ENCODE data around the gene CXorf58.

The CXorf58 gene

DNA sequence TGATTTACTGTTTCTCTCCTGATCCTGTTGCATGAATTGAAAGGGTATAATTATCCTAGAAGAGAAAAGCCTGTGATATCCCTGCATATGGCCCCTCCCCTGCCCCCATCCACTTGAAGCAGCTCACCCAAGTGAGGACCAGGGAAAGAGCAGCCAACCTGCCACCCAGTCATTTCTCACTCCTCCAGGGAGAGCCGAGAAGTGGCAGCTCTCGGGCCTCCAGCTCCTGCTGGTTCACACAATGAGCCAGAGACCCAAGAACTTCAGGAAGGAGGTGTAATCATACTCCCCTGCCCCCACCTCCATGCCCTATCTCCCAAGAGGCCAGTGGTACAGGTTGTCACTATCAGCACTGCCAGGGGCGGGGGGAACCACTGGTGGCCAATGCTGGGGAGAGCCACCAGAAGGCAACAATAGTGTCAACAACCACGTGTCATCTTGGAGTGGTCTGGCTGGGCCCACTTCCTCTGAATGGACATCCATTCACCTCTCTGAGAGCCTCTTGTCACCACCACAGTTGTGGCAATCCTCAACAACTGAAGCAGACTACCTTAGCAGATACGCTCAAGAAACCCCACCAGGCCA lies 43.0 kb upstream of the CXorf58 start:
- Histone ChIP-seq H3K18ac (ENCODE audit: low read depth in 1 of 2, low read length in 2 of 2) (peak overlapping the region in 1 of 2 experiments; percentile 12), H3K4me2 (ENCODE audit: low read length, poor library complexity, severe bottlenecking) (no peak overlapping the region), H3K9ac (ENCODE audit: low read length) (no peak overlapping the region), H2BK15ac (ENCODE audit: low read depth, poor library complexity, severe bottlenecking) (no peak overlapping the region), H3K9me3 (ENCODE audit: control insufficient read depth, low read length) (no peaks in the 10 kb centered on the region), H4K8ac (ENCODE audit: low read length) (no peak overlapping the region), H3K4me3 (ENCODE audit: insufficient read depth in 1 of 2, low read depth in 1 of 2, low read length in 2 of 2) (no peak overlapping the region), H2BK5ac (ENCODE audit: low read depth, low read length, poor library complexity, severe bottlenecking) (no peak overlapping the region), H4K91ac (ENCODE audit: low read length) (no peak overlapping the region), H3K27me3 (ENCODE audit: control insufficient read depth in 1 of 2, insufficient read depth in 1 of 2, low read length in 2 of 2) (no peaks in the 10 kb centered on the region), H3K36me3 (ENCODE audit: control insufficient read depth in 1 of 2, insufficient read depth in 2 of 2, low read depth in 1 of 2, low read length in 2 of 2) (peaks cover 0 to 4% of the 10 kb centered on the region in 2 experiments), H3K23ac (ENCODE audit: low read length in 2 of 2) (no peak overlapping the region), H2BK12ac (ENCODE audit: low read length in 2 of 2) (no peak overlapping the region), H3K14ac (ENCODE audit: low read length in 2 of 2) (no peak overlapping the region), H3K4ac (ENCODE audit: low read depth in 1 of 2, low read length in 2 of 2) (no peak overlapping the region), H2BK120ac (ENCODE audit: low read depth, low read length) (no peak overlapping the region), H2AFZ (ENCODE audit: low read depth, low read length) (no peak overlapping the region), H3K4me1 (ENCODE audit: control insufficient read depth, insufficient read depth, low read depth, low read length) (no peaks in the 10 kb centered on the region), H2AK5ac (ENCODE audit: low read length, severe bottlenecking) (no peak overlapping the region), H3K79me1 (replicated peaks; ENCODE audit: low read length, poor library complexity, severe bottlenecking) (no peaks in the 10 kb centered on the region), H3K27ac (ENCODE audit: low read length, poor library complexity, severe bottlenecking) (no peak overlapping the region)
- 100% methylated on average over 3 of the region's 5 CpGs for WGBS
- no peak for DNase-seq

DNA sequence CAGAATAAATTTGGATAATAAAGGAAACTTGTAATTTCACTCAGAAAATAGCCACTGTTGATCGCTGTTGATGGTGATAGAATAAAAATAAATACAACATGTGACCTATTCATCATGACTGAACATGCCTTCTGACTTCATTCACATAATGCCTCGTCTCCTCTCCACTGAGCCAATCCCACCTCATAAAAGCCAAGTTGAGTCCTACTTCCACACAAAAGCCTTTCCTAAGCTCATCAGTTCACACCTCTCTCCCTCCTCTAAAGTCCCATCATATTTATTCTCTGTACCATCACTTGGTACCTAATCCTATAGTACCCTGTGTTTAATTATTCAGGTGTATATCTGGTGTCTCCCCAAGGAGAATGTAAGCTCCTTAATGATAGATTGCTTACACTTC lies 37.8 kb upstream of the CXorf58 start:
- no peaks in the 10 kb centered on the region for H3K9me3 ChIP-seq (ENCODE audit: control insufficient read depth, low read length)
- peaks cover 0 to 2% of the 10 kb centered on the region in 2 experiments for H3K36me3 ChIP-seq (ENCODE audit: control insufficient read depth in 1 of 2, insufficient read depth in 2 of 2, low read depth in 1 of 2, low read length in 2 of 2)
- H3K4me3 ChIP-seq (ENCODE audit: insufficient read depth in 1 of 2, low read depth in 1 of 2, low read length in 2 of 2) = no peak overlapping the region
- no peaks in the 10 kb centered on the region for H3K27me3 ChIP-seq (ENCODE audit: control insufficient read depth in 1 of 2, insufficient read depth in 1 of 2, low read length in 2 of 2)
- no peak overlapping the region for H3K4me2 ChIP-seq (ENCODE audit: low read length, poor library complexity, severe bottlenecking)
- 95% methylated on average over 1 of the region's 2 CpGs for WGBS
- H3K79me1 ChIP-seq (replicated peaks; ENCODE audit: low read length, poor library complexity, severe bottlenecking) = no peaks in the 10 kb centered on the region
- H3K4me1 ChIP-seq (ENCODE audit: control insufficient read depth, insufficient read depth, low read depth, low read length) = no peaks in the 10 kb centered on the region
- H2AK5ac ChIP-seq (ENCODE audit: low read length, severe bottlenecking) = no peak overlapping the region
- no peak overlapping the region for H4K91ac ChIP-seq (ENCODE audit: low read length)
- no peak overlapping the region for H3K4ac ChIP-seq (ENCODE audit: low read depth in 1 of 2, low read length in 2 of 2)
- no peak overlapping the region for H3K23ac ChIP-seq (ENCODE audit: low read length in 2 of 2)
- DNase-seq = no peak
- no peak overlapping the region for H2BK12ac ChIP-seq (ENCODE audit: low read length in 2 of 2)
- no peak overlapping the region for H3K9ac ChIP-seq (ENCODE audit: low read length)
- no peak overlapping the region for H3K18ac ChIP-seq (ENCODE audit: low read depth in 1 of 2, low read length in 2 of 2)
- no peak overlapping the region for H3K14ac ChIP-seq (ENCODE audit: low read length in 2 of 2)
- H2BK120ac ChIP-seq (ENCODE audit: low read depth, low read length) = no peak overlapping the region
- no peak overlapping the region for H3K27ac ChIP-seq (ENCODE audit: low read length, poor library complexity, severe bottlenecking)
- no peak overlapping the region for H2BK15ac ChIP-seq (ENCODE audit: low read depth, poor library complexity, severe bottlenecking)
- H2AFZ ChIP-seq (ENCODE audit: low read depth, low read length) = no peak overlapping the region
- H2BK5ac ChIP-seq (ENCODE audit: low read depth, low read length, poor library complexity, severe bottlenecking) = no peak overlapping the region
- no peak overlapping the region for H4K8ac ChIP-seq (ENCODE audit: low read length)

DNA sequence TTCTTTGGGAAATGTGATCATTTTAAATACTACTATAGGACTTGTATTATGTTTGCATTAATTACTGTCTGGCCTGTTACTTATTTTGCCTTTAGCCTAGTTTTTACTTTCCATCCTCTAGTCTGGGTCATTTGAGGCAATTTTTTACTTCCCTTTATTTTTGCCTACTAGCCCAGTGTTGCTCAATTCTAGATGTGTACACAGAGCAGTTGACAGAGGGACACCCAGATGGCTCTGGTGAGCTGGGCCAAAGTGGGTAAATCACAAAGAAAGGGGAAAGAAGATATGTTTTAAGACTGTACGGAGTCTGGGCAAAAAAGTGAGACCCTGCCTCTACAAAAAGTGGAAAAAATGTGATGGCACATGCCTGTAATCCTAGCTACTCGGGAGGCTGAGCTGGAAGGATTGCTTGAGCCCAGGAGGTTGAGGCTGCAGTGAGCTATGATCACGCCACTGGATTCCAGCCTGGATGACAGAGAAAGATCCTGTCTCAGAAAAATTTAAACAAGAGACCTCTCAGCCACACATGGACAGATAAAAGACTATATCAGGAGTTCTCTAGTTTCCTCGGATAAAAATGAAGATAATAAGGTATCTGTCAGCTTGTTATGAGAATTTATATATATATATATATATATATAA lies 35.8 kb upstream of the CXorf58 start:
- Histone ChIP-seq H3K79me1 (replicated peaks; ENCODE audit: low read length, poor library complexity, severe bottlenecking) (no peaks in the 10 kb centered on the region), H3K27ac (ENCODE audit: low read length, poor library complexity, severe bottlenecking) (no peak overlapping the region), H3K23ac (ENCODE audit: low read length in 2 of 2) (no peak overlapping the region), H2BK15ac (ENCODE audit: low read depth, poor library complexity, severe bottlenecking) (no peak overlapping the region), H4K91ac (ENCODE audit: low read length) (no peak overlapping the region), H2BK5ac (ENCODE audit: low read depth, low read length, poor library complexity, severe bottlenecking) (no peak overlapping the region), H3K9me3 (ENCODE audit: control insufficient read depth, low read length) (no peaks in the 10 kb centered on the region), H3K4me1 (ENCODE audit: control insufficient read depth, insufficient read depth, low read depth, low read length) (no peaks in the 10 kb centered on the region), H3K27me3 (ENCODE audit: control insufficient read depth in 1 of 2, insufficient read depth in 1 of 2, low read length in 2 of 2) (no peaks in the 10 kb centered on the region), H2AK5ac (ENCODE audit: low read length, severe bottlenecking) (no peak overlapping the region), H2AFZ (ENCODE audit: low read depth, low read length) (no peak overlapping the region), H3K9ac (ENCODE audit: low read length) (no peak overlapping the region), H3K4me3 (ENCODE audit: insufficient read depth in 1 of 2, low read depth in 1 of 2, low read length in 2 of 2) (no peak overlapping the region), H2BK12ac (ENCODE audit: low read length in 2 of 2) (no peak overlapping the region), H3K4me2 (ENCODE audit: low read length, poor library complexity, severe bottlenecking) (no peak overlapping the region), H3K36me3 (ENCODE audit: control insufficient read depth in 1 of 2, insufficient read depth in 2 of 2, low read depth in 1 of 2, low read length in 2 of 2) (no peaks in the 10 kb centered on the region), H4K8ac (ENCODE audit: low read length) (no peak overlapping the region), H3K4ac (ENCODE audit: low read depth in 1 of 2, low read length in 2 of 2) (no peak overlapping the region), H2BK120ac (ENCODE audit: low read depth, low read length) (no peak overlapping the region), H3K14ac (ENCODE audit: low read length in 2 of 2) (no peak overlapping the region), H3K18ac (ENCODE audit: low read depth in 1 of 2, low read length in 2 of 2) (no peak overlapping the region)
- no peak for DNase-seq
- WGBS = 96% methylated on average over 2 of the region's 4 CpGs

DNA sequence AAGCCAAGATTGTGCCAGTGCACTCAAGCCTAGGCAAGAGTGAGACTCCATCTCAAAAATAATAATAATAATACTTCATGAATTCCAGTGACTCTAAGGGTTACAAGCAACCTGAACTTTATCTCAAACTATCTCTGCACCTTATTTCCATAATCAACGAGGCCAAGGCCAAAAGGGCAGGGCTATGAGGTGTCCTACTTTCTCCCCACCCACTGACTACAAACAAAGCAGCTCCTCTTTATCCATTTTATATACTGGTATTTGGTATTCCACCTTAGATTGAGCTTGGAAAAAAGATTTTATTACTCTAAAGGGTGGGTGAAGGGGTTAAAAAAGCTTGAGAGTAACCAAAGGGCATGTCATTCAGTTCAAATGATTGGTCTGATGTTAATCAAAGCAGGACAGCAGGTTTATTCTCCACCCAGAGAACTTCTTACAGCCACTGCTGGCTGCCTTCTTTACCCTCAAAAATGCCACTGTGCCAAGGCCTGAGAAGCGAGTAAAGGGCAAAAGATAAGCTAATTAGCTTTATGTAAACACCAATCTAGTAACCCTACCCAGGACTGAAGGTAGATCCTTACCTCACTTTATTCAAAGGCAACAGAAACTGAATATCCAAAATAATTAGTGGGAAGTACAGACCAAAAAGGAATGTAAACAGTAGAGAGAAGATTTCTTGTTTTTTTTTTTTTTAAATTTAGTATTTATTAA lies 28.3 kb upstream of the CXorf58 start:
- H3K9me3 ChIP-seq (ENCODE audit: control insufficient read depth, low read length) = no peaks in the 10 kb centered on the region
- no peak overlapping the region for H2AK5ac ChIP-seq (ENCODE audit: low read length, severe bottlenecking)
- H3K18ac ChIP-seq (ENCODE audit: low read depth in 1 of 2, low read length in 2 of 2) = no peak overlapping the region
- H3K36me3 ChIP-seq (ENCODE audit: control insufficient read depth in 1 of 2, insufficient read depth in 2 of 2, low read depth in 1 of 2, low read length in 2 of 2) = no peaks in the 10 kb centered on the region
- H3K4ac ChIP-seq (ENCODE audit: low read depth in 1 of 2, low read length in 2 of 2) = no peak overlapping the region
- no peak overlapping the region for H3K27ac ChIP-seq (ENCODE audit: low read length, poor library complexity, severe bottlenecking)
- H3K14ac ChIP-seq (ENCODE audit: low read length in 2 of 2) = no peak overlapping the region
- no peak overlapping the region for H4K8ac ChIP-seq (ENCODE audit: low read length)
- H3K23ac ChIP-seq (ENCODE audit: low read length in 2 of 2) = no peak overlapping the region
- no peak overlapping the region for H2BK5ac ChIP-seq (ENCODE audit: low read depth, low read length, poor library complexity, severe bottlenecking)
- WGBS = no CpG with 5 or more reads among the region's 2 CpGs
- H2AFZ ChIP-seq (ENCODE audit: low read depth, low read length) = no peak overlapping the region
- no peak overlapping the region for H3K4me3 ChIP-seq (ENCODE audit: insufficient read depth in 1 of 2, low read depth in 1 of 2, low read length in 2 of 2)
- H3K79me1 ChIP-seq (replicated peaks; ENCODE audit: low read length, poor library complexity, severe bottlenecking) = no peaks in the 10 kb centered on the region
- no peak overlapping the region for H2BK12ac ChIP-seq (ENCODE audit: low read length in 2 of 2)
- H3K4me1 ChIP-seq (ENCODE audit: control insufficient read depth, insufficient read depth, low read depth, low read length) = peaks cover 7% of the 10 kb centered on the region
- no peak for DNase-seq
- no peak overlapping the region for H3K9ac ChIP-seq (ENCODE audit: low read length)
- H2BK15ac ChIP-seq (ENCODE audit: low read depth, poor library complexity, severe bottlenecking) = no peak overlapping the region
- no peak overlapping the region for H3K4me2 ChIP-seq (ENCODE audit: low read length, poor library complexity, severe bottlenecking)
- H2BK120ac ChIP-seq (ENCODE audit: low read depth, low read length) = no peak overlapping the region
- no peaks in the 10 kb centered on the region for H3K27me3 ChIP-seq (ENCODE audit: control insufficient read depth in 1 of 2, insufficient read depth in 1 of 2, low read length in 2 of 2)
- no peak overlapping the region for H4K91ac ChIP-seq (ENCODE audit: low read length)
